GM18507 (cell line): ENCODE data around the gene ZEB2.

Experiments
- DNase-seq: peaks from one replicate; pipeline ENCODE4 v3.0.0; 2011; ENCODE audit warnings: low read depth; ENCODE audit not compliant: insufficient read length; ENCODE audit errors: extremely low spot score
- FAIRE-seq: peaks from 2 replicates; lab custom pipeline; 2011; peaks lifted over from hg19 to GRCh38; lab: Jason Lieb, UNC

Gene ZEB2

DNA sequence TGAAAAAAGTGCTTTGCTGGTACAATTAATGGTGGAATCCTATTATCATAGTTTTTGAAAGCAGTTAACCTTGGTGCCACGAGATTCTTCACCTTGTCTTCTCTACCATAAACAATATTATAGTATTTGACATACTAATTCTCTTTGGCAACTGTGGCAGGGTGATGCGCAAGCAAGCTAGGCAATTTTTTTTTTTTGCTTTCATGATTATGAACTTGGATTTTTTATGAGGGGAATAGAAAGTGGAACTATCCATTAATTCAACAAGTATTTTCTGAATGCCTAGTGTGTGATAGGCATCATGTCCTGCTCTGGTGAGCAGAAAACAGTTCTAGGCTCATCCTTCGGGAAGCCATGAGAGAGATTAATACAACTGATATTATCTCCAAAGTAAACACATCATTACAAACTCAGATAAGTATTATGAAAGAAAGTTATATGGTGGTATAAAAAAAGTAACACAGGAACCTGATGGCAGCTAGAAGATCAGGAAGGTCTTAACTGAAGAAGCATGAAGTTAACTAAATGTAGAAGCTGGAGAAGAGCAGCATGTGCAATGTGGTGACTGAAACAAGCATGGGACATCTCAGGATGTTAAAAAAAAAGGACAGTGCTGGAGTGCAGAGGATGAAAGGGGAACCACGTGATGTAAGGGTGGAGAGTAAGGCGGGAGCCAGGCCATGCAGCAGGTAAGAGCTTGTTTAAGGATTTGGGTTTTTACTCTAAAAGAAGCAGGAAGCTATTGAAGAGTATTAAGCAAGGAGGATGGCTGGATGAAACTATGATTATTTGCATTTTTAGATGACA, 113.7 kb downstream of the ZEB2 start:
- no peak for FAIRE-seq
- no peak for DNase-seq

DNA sequence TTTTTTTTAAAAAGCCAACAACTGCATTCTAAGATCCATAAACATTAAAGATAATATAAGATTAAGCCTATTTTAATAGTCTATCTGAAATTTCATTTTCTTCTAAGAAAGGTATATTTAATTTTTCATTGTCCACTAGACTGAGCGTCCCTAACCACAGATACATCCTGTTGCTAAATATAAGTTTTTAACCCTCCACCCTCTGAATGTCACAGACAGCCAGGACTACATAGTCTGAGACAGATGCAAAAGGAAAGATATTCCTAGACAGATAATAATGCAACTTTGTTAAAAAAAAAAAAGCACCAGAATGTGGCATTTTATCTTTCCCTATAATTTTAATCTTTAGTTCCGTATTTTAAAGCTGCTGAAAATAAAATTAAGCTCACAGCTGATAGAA, 114.6 kb downstream of the ZEB2 start:
- FAIRE-seq: no peak

DNA sequence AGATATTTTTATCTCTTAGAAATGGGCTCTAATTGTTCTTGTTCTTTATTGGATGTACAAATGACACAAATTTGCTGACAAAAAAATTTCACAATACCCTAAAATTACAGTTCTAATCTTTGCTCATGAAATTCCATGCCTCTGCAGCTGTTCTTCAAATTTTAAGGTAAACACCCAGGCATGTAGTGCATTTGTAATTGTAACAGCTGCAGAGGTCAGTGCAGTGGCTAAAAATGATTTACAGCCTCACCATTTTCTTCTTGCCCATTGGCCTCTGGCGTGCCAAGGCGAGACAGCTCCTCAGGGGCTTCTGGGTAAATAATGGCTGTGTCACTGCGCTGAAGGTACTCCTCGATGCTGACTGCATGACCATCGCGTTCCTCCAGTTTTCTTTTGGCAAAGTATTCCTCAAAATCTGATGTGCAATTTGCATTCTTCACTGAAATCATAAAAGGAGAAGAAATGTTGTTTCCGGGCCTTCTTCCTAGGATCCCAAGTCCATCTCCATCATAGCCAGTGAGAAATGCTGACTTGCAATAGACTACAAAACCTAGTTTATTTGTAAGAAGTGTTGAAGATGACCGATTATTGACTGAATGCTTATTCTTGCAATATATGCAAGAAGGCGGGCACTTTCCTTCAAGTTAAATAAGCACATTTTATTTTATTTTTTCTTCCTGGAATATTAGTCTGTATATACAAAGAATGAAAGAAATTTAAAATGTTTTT, 115.2 kb downstream of the ZEB2 start:
- FAIRE-seq: no peak
- no peak for DNase-seq

More for the DNA sequence above, 114.6 kb downstream of the ZEB2 start:
- DNase-seq: no peak

DNA sequence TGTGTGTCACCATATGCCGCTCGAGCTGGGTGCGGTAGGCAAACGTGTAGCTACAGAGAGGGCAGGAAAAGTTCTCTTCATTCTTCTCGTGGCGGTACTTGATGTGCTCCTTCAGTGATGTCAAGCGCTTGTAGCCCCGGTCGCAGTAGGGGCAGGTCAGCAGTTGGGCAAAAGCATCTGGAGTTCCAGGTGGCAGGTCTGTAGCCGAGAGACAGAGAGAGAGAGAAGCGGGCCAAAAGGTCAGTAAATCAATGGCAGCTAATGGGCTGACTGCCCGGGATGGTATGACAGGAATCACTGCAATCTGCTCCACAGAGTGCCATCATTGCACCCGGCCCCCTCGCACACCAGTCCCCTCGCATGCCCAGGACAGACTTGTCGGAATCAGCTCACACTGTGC, 116.0 kb downstream of the ZEB2 start:
- FAIRE-seq (no peak), DNase-seq (no peak)

DNA sequence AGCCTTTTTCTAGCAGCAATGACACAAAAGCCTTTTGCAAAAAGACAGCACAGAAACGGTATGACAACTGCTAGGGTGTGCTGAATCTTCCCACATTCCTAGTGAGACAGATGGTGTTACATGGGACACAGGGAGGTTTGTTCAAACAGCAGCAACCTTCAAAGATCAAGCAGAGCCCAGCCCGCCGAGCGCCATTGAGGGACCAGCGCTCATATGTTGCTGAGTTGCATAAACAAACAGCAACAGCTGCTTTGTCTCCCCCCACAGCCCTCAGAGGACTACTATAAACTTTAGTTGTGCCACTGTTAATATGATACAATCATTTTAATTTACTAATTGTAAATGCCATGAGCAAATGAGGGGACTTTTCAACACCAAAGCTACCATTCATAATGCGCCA, 117.7 kb downstream of the ZEB2 start:
- no peak for FAIRE-seq
- no peak for DNase-seq

DNA sequence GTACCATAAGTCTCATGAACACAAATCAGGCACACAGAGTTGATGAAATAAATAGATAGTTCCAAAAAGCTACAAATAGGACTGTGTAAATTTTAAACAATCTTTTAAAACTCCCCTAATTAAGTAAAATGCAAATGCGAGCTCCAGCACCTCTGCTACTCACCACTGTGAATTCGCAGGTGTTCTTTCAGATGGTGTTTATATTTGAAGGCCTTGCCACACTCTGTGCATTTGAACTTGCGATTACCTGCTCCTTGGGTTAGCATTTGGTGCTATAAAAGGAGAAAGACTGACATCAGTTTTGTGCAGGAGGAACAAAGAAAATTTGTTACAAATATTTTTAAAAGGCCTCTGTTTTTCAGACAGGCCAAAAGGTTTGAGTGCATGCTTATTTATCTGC, 118.9 kb downstream of the ZEB2 start:
- DNase-seq (no peak), FAIRE-seq (no peak)

DNA sequence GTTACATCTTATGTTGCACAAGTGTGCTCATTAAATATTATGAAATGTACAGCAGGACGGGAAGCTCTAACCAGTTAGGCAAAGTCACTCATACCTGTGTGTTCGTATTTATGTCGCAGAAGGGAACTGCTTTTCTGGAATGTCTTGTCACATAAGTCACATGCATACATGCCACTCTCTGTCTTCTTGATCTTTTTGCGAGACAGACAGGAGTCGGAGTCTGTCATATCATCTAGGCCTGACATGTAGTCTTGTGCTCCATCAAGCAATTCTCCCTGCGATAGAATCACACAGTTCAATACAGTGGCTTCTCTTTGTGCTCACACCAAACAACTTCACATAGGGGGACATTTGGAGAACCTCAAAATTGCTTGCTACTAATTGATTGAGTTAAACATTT, 123.6 kb downstream of the ZEB2 start:
- no peak for FAIRE-seq
- no peak for DNase-seq

DNA sequence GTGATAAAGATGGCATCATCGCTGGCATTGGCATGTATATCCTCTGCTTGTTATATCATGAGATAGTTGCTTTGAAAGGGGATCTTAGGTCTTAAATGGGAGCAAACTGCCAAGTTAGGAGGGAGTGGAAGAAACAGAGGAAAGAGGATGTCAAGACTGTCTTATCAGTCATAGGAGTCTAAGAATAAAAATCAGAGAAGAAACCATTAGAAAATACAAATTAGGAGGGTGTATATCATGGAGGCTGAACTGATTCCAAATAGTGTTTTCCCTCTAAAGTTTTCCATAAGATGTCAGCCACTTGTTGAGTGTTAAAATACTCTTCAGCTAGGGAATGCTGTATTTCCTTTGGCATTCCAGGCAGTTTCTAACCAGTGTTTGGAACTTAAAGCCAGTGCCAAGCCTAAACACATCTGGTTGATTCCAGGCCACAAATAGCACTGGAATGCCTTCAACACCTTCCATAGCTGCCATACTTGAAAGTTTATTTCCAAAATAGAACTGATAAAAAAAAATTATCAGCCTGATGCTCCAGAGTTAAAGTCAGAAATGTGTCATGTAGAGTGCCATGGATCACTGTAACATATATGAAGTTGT, 129.4 kb downstream of the ZEB2 start:
- no peak for FAIRE-seq
- DNase-seq: no peak

DNA sequence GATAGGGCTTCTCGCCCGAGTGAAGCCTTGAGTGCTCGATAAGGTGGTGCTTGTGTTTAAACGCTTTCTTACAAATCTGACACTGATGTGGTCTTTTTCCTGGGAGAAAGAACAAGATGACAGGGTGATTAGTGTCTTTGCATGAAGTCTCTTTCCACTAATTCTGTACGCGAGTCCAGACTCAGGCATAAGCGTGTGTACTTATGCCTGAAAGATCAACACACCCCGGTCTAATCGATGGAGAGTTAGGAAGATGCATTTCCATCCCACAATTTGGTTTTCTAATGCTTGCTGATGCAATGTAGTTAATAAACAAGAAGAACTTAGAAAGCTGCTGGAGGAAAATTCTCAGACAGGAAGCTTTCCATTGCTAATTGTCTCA, 130.0 kb downstream of the ZEB2 start:
- DNase-seq (no peak), FAIRE-seq (no peak)

DNA sequence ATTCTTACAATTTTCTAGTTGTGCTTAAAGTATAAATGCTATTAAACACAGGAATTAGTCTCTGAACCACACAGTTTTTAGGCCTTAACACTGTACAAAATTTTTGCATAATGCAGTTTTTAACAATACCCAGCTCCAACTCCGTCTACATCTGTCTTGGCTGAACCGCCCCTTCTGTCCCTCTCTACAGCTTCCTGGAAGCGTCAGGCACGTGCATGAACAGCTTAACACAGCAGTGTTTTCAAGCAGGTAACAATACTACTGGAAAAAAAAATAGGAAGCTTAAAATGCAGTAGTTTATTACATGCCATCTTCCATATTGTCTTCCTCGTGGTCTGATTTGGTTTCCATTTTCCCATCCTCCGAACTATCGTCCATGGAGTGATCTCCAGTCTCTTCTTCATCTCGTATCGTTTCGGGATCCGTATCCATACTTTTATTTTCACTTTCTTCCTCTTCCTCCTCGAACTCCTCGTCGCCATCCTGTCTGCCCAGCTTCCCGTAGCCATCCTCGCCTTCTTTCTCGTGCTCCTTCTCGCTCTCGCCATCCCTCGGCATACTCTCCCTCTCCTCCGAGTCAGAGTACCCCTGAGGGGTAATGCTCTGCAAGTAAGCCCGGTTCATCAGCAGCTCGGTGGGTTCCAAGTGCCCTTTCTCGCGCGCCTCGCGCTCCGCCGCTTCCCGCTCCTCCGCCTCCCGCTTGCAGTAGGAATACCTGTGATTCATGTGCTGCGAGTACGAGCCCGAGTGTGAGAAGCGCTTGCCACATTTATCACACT, 130.6 kb downstream of the ZEB2 start:
- FAIRE-seq (no peak), DNase-seq (no peak)

DNA sequence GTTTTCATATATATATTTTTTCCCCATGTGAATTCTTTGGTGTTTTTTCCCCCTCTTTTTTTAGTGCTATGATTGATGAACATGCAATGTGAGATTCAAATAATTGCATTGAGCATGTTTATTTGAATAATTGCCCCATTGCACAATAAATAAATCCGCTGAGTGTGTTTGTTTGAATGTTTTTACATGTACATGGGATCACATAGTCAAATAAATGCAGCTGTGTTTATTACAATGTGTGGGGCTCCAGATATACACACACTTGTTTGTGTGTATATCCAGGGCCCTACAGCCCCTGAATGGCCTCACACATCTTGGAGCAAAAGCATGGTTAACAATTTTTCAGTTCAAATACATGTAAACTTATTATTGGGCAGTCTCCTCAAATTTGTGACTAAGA, 134.5 kb downstream of the ZEB2 start:
- no peak for DNase-seq
- FAIRE-seq: no peak

DNA sequence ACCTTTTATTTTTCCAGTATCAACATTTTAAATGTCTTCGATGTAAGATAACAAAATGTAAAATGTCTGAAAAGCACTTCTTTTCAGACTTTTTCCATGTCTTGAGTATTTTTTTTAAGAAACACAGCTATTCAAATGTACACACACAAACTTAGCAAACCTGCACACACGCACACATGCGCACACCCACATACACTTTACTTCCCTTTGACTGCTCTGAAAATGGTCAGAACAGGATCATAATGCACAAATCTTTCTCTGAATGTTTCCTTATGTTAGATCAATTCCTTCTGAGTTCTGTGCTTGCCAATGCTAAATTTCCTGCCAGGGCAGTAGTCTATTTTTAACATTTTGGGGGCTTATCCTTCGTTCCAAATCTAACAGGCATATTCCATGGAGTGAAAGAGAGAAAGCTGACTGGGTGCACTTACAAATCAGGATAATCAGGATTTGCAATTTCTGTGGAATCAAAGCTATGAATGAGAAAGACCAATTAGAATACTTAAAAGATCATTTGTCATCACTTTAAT, 136.3 kb downstream of the ZEB2 start:
- DNase-seq (no peak), FAIRE-seq (no peak)

DNA sequence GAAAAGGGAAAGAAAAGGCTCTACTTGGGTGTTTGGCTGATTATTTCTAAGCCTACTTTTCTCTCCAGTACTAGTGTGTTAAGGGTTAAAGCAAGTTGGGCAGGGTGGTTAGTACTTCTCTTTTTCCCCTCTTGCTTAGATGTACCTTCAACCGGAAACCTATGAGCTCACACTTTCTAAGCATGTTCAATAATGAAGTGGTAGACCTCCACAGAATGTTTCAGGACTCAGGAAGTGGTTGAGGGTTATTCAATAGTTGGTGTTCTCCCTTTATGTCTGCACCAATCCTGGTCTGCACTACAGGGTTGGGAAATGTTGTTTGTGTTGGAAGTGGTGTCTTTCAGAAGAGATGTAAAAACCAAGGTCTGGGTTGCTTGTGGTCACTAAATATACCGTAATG, 137.1 kb downstream of the ZEB2 start:
- peak; percentile 35 for DNase-seq

DNA sequence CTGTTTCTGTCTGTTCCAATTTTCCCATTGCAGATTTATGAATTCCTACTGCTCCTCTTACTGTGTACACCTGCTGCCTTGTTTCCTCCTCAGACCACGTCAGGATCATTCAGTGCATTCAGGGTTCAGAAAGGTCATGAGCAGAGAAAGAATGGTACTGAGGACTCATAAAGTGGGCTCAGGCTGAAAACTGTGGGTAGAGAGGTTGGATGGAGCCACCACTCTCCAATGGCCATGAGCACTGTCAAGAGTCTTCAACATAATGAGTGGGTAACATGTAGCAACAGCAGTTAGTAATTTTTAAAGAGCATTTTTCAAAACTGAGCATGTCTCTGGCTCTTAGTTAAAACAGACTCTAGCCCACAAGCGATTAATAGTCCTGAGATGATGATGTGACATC, 138.2 kb downstream of the ZEB2 start:
- DNase-seq (no peak), FAIRE-seq (no peak)

More for the DNA sequence above, 137.1 kb downstream of the ZEB2 start:
- FAIRE-seq: peak; percentile 91

DNA sequence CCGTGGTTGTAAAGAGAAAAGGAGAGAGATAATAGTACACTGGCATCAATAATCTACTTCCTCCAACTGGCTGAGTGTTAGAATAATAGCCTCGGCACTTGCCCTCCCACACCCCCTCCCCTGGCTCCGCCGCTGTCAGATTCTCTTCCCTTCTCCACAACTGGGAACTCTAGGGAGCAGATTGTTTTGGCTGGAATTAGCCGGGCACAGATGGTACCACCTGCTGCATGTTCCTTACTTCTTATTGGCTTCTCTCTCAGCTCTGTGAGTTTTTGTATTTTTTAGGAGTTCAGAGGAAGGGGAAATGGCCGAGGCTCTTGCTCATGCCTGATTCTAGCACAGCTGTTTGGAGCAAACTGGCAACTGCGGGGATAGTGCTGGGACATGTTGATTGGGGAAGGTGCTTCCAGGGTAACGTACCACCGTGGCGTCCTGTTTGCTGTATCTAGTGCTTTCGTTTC, 140.0 kb downstream of the ZEB2 start:
- DNase-seq (no peak), FAIRE-seq (no peak)

DNA sequence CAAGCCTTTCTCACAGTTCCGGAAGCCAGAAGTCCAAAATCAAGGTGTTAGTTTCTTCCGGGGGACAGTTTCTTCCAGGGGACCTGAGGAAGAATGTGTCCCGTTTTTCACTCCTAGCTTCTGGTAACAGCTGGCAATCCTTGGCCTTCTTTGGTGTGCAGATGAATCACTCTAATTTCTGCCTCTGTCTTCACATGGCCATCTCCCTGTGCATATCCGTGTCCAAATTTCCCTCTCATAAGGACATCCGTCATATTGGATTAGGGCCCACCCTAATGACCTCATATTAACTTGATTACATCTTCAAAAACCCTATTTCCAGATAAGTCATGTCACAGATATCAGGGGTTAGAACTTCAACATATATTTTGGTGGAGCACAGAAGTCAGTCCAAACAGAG, 141.4 kb downstream of the ZEB2 start:
- DNase-seq (no peak), FAIRE-seq (no peak)

DNA sequence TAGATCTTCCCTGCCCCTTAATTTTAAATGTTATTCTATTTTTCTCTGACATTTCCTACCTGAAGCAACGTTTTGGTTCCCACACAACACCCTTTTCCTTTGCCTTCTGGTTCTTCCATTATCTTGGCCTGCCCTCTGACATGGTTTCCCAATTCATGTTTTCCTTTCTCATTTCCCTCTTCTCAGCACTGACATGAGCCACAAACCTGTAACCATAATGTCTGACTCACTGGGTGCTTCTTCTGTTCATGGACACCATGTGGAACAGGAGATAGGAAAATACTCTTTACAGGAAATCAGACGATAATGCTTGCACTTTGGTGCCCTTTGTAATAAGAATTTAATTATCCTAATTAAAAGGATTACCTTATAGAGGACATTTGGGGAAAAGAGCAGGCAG, 142.0 kb downstream of the ZEB2 start:
- FAIRE-seq: no peak

DNA sequence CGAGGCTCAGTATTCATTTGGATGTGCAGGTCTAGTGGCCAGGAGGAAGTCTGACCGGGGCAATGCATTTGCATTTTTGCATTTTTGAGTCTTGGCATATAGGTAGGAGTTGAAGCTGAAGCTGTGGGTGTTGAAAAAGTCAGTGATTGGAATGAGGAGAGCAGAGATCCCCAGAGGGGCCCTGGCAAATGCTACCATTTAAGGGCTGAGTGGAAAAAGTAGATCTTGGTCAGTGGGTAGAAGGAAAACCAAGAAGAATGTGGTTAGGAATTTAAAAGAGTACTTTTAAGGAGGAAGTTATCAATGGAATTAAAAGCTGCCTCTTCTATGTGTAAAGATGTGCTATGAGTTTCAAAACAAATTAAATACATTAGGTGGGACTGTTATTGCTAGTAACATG, 143.0 kb downstream of the ZEB2 start:
- FAIRE-seq: no peak
- DNase-seq: no peak

More for the DNA sequence above, 142.0 kb downstream of the ZEB2 start:
- DNase-seq: no peak

DNA sequence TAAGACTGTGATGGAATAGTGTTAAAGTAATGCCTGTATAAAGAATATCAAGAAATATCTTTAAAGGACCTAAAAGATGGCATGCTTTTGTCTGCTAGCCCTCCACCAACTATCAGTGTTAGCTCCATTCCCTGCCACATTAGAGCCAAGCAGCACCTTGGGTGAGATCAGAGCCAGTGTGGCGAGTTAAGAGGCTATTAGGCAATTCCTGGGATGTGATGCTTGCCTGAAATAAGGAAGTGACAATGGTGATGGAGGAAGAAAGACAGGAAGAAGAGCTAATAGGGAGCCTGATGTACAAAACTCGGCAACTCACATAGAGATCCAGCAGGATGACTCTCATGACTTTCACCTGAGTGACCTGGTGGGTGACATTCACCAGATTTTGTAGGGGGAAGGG, 143.5 kb downstream of the ZEB2 start:
- DNase-seq (no peak), FAIRE-seq (no peak)
